Measurements from ENCODE around the gene ITGB5.

DNA sequence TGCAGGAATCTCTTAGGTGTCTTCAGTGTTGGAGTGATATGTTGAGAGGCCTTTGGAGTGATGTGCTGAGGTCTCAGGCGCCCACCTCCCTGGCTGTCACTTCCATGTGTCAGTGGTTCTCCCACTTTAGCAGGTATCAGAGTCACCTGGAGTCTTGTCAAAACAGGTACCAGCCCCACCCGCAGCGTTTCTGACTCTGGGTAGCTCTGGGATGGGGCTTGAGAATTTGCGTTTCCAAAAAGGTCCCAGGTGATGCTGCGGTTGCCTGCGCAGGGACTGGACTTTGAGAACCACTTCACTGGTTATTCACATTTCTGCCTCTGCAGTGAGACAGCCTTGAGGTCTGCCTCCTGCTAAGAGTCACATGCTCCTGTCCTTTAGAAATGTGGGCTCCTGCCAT, 141.4 kb downstream of the ITGB5 start:
- TF ChIP-seq, protein P1, sequence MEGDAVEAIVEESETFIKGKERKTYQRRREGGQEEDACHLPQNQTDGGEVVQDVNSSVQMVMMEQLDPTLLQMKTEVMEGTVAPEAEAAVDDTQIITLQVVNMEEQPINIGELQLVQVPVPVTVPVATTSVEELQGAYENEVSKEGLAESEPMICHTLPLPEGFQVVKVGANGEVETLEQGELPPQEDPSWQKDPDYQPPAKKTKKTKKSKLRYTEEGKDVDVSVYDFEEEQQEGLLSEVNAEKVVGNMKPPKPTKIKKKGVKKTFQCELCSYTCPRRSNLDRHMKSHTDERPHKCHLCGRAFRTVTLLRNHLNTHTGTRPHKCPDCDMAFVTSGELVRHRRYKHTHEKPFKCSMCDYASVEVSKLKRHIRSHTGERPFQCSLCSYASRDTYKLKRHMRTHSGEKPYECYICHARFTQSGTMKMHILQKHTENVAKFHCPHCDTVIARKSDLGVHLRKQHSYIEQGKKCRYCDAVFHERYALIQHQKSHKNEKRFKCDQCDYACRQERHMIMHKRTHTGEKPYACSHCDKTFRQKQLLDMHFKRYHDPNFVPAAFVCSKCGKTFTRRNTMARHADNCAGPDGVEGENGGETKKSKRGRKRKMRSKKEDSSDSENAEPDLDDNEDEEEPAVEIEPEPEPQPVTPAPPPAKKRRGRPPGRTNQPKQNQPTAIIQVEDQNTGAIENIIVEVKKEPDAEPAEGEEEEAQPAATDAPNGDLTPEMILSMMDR (IDR thresholded peaks at IDR 0.05), result no peak
- TF ChIP-seq POLR2A (IDR thresholded peaks at IDR 0.05), result no peak

All from right lobe of liver (tissue), 4 donors.